HG02870 (cell line): ENCODE data around the gene TBC1D2.
A peak's percentile ranks its signal among the peaks of the same experiment; 100 is the strongest.

Source experiments
- ATAC-seq: cut with Tn5 transposase; IDR thresholded peaks from one replicate; pipeline ENCODE4 v1.9.1; 2021; ENCODE audit warnings: mild to moderate bottlenecking, moderate library complexity; ENCODE audit not compliant: unreplicated experiment

Gene TBC1D2

GRCh38 chr9:98219364-98219716, 36.1 kb downstream of the TBC1D2 start:
- no peak for ATAC-seq

DNA sequence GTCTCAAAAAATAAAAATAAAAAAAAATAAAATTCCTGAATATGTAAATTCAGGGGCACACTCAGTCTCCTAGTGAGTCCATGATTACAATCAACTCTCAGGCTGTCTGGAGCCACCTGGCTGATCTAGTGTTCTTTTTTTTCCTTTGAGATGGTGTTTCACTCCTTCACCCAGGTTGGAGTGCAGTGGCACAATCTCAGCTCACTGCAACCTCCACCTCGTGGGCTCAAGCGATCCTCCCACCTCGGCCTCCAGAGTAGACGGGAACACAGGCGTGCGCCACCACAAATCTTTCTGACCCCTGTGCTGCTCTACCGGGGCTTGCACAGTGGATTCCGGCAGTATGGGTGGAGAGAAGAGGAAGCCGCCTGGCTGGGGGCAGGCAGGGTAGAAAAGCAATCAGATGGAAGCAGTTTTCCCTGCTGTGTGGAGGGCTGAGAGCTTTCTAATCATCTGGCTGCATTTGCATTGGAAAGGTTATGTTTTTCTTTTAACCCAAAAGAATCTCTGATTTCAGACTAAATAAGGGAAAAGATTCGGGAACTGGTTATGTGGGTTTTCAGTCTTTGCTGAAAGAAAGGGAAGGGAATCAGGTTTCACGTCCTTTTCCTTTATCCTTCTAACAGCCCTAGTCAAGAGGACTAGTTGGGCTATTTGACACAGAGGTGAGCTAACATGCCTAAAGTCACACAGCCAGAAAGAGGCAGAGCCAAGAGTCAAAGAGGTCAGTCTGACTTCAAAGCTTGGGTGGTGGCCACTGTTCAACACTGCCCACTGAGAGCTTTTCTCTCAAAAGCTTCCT, 36.7 kb downstream of the TBC1D2 start:
- ATAC-seq = no peak

DNA sequence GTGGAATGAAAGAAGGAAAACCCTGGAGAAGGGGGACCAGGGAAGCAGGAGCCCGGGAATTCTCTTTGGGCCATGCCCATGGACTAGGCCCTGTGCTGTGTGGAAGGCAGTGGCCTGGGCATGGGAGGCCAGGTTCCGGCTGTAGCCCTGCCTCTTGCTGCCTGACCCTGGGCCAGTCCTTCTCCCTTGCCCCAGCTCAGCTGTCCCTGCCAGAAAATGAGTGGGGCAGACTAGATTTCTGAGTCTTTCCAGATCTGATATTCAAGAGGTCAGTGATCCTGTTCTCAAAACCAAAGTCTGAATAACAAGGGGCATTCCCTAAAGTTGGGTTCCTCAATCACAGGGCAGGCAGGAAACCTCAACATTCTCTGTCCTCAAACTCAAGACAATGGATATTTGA, 38.2 kb downstream of the TBC1D2 start:
- no peak for ATAC-seq

DNA sequence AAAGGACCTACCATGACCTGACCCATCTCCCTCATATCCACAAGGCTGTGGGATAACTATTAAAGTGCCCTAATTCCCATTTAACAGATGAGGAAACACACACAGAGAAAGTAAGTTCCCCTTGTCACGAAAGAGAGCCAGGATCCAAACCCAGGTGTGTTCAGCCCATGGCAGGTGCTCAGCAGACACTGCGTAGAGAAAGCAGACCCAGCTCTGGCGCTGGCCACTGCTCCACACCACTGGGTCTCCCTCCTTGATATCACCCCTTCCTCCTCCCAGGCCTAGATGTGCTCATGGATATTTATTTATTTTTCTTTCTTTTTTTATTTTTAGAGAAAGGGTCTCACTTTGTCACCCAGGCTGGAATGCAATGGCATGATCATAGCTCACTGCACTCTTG, 39.1 kb downstream of the TBC1D2 start:
- no peak for ATAC-seq

DNA sequence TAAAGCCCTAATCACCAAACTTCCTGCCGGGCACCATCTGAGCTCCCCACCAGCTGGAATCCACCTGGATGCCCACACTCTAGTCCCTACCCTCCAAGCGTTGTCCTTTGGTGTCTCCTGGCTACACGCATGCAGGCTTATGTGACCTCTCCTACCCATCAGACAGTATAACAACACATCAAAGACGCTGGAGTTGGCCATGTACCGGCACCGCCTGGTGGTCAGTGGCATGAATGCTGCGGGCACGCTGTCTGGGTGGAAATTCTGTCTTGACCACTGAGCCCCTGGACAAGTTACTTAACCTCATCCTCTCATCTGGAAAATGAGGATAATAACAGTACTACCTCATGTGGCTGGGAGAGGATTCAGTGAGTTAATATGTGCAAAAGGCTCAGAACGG, 39.6 kb downstream of the TBC1D2 start:
- no peak for ATAC-seq

- no peak for ATAC-seq
Measured at GRCh38 chr9:98215271-98215670, 40.2 kb downstream of the TBC1D2 start.

DNA sequence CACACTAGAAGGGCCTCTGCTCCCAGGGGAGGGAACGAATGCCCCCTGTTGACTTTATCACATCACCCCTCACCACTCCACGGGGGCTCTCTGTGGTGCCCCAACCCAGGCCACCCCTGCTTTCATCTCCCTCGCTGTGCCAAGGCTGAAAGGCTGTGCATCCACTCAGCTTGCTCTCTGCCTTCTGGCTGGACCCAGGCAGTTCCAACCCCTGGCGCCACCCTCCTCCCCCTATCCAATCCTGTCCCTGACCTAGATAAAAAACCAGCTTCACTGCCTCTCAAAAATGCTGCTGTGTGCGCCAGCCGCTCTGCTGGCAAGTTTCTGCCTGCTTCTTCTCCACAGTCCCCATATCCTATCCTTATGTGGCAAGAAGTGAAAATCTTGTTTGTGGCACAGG, 40.6 kb downstream of the TBC1D2 start:
- ATAC-seq = no peak

DNA sequence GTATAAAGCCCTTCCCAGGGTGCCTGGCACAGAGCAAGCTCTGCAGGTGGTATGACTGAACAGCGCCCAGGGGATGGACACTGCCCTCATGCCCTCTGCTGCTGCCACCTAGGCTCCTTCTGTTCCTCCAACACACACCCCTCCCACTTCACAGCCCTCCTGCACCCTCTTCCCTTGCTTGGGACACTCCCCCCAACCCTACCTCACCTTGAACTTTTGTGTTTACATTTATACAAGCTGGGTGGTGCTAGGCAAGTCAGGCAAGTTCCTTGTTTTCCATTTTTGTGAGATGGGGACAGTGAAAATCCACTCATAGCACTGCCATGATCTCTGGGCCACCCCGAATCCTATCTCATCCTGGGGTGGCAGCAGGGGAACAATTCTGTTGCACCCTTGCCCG, 44.2 kb downstream of the TBC1D2 start:
- no peak for ATAC-seq

- ATAC-seq = no peak
Measured at GRCh38 chr9:98210435-98210834, 45.0 kb downstream of the TBC1D2 start.

- no peak for ATAC-seq
Measured at GRCh38 chr9:98209530-98209929, 45.9 kb downstream of the TBC1D2 start.

DNA sequence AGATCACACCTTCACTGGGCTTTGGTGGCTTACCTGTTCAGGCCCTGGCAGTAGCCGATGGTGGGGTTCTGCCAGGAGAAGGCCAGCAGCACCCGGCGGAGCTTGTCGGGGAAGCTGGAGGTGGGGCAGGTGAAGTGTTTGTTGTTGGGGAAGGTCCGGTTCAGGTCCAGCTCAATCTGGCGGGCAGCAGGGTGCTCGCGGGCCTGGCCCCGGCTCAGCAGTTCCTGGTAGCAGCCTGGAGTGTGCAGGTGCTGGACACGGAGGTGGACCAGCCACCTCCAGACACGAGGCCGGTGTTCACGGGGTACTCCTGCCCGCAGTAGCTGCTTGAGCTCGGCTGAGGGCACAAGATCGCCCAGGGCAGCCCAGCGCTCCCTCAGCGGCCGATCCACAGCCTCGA, 46.8 kb downstream of the TBC1D2 start:
- no peak for ATAC-seq

- ATAC-seq = no peak
Measured at GRCh38 chr9:98207606-98208005, 47.8 kb downstream of the TBC1D2 start.

- no peak for ATAC-seq
Measured at GRCh38 chr9:98206754-98207153, 48.7 kb downstream of the TBC1D2 start.

- ATAC-seq = no peak
Measured at GRCh38 chr9:98204692-98205091, 50.8 kb downstream of the TBC1D2 start.

GRCh38 chr9:98203153-98203552, 52.3 kb downstream of the TBC1D2 start:
- no peak for ATAC-seq

DNA sequence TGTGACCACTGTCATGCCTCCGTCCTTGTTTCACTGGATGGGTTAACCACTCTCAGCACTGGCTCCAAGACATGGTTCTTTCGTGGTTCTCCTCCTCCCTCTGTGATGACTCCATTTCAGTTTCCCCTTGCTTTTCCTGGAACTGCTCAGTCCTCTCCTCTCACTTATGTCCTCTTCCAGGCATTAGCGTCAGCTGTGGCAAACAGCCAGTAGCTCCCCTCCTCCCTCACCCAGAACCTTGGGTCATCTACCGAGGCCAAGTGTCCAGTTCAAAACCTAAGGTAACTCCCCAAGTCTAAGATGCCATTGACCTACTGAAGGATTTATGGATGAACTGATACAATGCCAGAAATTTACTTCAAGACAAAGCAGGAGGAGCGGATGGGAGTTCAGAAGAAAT, 53.2 kb downstream of the TBC1D2 start:
- no peak for ATAC-seq

DNA sequence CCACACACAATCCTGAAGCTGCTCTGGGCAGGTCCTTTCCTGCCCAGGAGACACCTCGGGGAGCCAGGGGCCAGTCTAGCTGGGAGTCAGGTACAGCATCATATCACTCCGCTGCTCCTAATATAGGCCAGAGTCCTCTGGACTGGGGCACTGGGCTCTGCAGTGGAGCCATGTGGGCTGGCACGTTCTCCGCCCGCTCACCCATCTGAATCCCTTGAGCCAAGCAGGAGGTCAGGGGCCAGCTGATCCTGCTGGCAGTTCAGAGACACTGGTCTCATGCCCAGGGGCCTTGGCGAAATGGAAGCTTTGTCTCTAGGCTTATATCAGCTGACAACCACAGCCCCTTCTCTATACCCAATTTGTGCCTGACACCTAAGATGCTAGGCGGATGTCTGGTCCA, 53.7 kb downstream of the TBC1D2 start:
- no peak for ATAC-seq

- peak; percentile 76 for ATAC-seq
Measured at GRCh38 chr9:98201102-98201501, 54.3 kb downstream of the TBC1D2 start.

DNA sequence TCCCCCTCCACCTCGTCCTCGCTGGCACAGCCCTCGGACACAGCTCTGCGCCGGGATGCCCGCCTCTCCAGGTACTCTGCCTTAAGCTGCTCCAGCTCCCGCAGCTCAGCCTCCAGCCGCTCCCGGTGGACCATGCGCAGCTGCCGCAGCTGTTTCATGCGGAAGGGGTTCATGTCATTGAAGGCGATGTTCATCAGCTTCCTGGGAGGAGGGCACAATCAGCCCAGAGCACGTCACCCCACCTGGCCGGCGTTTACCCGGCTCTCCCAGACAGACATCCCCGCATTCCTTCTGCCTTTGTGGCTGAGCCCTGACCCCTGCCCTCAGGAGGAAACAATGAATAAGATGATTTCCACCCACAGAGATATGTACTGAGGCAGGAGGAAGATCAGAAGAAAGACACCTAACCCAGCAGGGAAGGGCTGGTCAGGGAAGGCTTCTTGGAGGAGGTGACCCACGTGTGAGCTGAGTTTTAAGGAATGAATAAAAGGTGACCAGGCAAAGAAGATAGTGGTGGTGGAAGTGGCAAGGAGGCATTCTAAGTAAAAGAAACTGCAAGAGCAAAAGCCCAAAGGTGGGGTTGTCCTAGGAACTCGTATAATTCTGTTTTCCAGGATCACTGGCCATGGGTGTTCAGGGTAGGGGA, 55.9 kb downstream of the TBC1D2 start:
- ATAC-seq = no peak

GRCh38 chr9:98195671-98196070, 59.8 kb downstream of the TBC1D2 start:
- ATAC-seq = no peak

DNA sequence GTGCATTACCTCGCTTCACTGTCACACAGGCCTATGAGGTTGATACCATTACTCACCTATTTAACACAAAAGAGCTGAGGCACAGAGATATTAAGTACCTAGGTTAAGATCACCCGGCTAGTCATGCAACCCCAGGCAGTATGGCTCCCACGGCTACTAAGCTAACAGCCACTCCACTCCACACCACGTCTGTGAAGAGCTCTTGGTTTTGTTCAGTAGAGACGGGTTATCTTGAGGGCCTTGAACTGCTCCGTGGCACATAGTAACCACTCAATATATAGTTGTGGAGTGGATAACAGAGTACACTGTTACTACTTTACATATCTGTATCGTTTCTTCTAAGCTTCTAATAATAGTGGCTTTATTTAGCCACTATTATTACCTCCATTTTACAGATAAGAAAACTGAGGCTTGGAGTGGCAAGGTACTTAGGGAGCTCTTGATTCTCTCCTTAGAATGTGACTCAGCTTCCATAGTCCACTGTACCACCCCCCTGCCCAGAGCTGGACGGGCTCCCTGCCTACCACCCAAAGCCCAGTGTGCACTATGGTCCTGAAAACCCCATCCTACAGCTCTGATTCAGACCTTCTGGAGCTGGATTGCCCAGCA, 62.0 kb downstream of the TBC1D2 start:
- no peak for ATAC-seq
